ENCODE data around the gene ID2. TPM values are rescaled to one million over a fixed set of nuclear protein-coding genes. Genes with fewer than 3 reads are reported as not detected.

Gene ID2
- polyA plus RNA-seq, 1 donor from 2014 or later: 71.6 TPM

DNA sequence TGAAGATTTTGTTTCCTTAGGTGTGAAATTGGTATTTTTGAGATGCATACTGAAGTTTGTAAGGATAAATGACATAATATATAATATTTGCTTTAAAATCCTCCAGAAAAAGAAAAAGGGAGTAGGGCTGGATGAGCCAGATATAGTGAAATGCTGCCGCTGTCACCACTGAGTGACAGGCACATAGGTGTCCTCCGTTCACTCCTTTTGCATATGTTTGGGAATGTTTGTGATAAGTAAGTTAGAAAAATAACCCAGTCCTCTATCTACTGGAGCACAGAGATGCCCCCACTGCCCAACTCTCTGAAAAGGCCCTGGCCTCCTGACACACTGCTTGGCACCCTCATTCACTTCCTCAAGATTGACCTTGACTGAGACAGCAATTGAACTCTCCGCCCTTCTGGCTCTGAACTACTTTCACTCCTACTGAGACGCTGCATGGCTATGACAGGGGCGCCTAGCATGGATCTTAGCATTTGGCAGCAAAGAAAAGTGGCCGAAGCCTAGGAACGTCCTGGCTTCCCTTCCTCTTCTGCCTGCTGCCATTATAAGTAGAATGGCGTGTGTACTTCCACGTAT is 10.1 kb downstream of the ID2 start:
- Histone ChIP-seq H3K79me2 (replicated peaks; ENCODE audit: insufficient read depth, low read length) (no peaks in the 10 kb centered on the region), H3K9me2 (ENCODE audit: insufficient read depth, low read length) (no peaks in the 10 kb centered on the region), H3K4me2 (ENCODE audit: low read length) (no peak overlapping the region), H4K20me1 (ENCODE audit: insufficient read depth) (no peaks in the 10 kb centered on the region), H2AFZ (ENCODE audit: low read depth, low read length) (no peak overlapping the region), H3K27ac (ENCODE audit: low read length) (no peak overlapping the region), H3K27me3 (ENCODE audit: insufficient read depth, low read depth, low read length) (no peaks in the 10 kb centered on the region), H3K36me3 (ENCODE audit: insufficient read depth, low read length) (no peaks in the 10 kb centered on the region), H3K9me3 (ENCODE audit: low read length) (no peaks in the 10 kb centered on the region), H3K9ac (ENCODE audit: low read length) (no peak overlapping the region), H3F3A (ENCODE audit: insufficient read depth, low read length, poor library complexity, severe bottlenecking) (no peaks in the 10 kb centered on the region), H3K4me3 (ENCODE audit: low read length) (no peak overlapping the region)
- TF ChIP-seq EZH2 (IDR thresholded peaks at IDR 0.05; ENCODE audit: borderline replicate concordance, insufficient read depth, low read length, poor library complexity, severe bottlenecking): no peak
- TF ChIP-seq TAF1 (IDR thresholded peaks at IDR 0.05; ENCODE audit: low read depth): no peak
- TF ChIP-seq, protein P1, sequence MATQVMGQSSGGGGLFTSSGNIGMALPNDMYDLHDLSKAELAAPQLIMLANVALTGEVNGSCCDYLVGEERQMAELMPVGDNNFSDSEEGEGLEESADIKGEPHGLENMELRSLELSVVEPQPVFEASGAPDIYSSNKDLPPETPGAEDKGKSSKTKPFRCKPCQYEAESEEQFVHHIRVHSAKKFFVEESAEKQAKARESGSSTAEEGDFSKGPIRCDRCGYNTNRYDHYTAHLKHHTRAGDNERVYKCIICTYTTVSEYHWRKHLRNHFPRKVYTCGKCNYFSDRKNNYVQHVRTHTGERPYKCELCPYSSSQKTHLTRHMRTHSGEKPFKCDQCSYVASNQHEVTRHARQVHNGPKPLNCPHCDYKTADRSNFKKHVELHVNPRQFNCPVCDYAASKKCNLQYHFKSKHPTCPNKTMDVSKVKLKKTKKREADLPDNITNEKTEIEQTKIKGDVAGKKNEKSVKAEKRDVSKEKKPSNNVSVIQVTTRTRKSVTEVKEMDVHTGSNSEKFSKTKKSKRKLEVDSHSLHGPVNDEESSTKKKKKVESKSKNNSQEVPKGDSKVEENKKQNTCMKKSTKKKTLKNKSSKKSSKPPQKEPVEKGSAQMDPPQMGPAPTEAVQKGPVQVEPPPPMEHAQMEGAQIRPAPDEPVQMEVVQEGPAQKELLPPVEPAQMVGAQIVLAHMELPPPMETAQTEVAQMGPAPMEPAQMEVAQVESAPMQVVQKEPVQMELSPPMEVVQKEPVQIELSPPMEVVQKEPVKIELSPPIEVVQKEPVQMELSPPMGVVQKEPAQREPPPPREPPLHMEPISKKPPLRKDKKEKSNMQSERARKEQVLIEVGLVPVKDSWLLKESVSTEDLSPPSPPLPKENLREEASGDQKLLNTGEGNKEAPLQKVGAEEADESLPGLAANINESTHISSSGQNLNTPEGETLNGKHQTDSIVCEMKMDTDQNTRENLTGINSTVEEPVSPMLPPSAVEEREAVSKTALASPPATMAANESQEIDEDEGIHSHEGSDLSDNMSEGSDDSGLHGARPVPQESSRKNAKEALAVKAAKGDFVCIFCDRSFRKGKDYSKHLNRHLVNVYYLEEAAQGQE (IDR thresholded peaks at IDR 0.05; ENCODE audit: borderline replicate concordance): no peak
- TF ChIP-seq SMC3 (conservative IDR thresholded peaks at IDR 0.05; ENCODE audit: poor library complexity): no peak

DNA sequence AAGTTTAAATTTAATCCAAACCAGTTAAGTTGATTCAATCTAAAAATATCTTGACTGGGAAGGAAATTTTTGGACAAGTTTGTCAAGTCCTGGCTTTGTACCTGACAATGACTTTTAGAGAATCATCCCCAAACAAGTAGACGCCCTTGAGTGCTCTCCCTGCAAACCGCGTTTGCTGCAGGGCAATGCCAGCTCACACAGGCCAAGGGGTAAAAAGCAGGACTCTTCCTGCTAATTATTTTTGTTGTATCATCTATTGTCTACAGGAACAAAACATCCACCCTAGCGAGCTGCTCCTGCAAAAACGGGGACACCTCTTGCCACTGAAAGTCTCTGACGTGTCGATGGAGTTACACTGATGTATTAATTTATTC is 10.9 kb downstream of the ID2 start:
- no peak overlapping the region for H3K27ac ChIP-seq (ENCODE audit: low read length)
- no peak overlapping the region for H2AFZ ChIP-seq (ENCODE audit: low read depth, low read length)
- no peaks in the 10 kb centered on the region for H3K27me3 ChIP-seq (ENCODE audit: insufficient read depth, low read depth, low read length)
- no peak overlapping the region for H3K4me3 ChIP-seq (ENCODE audit: low read length)
- H3K9ac ChIP-seq (ENCODE audit: low read length): no peak overlapping the region
- TF ChIP-seq, protein P2, sequence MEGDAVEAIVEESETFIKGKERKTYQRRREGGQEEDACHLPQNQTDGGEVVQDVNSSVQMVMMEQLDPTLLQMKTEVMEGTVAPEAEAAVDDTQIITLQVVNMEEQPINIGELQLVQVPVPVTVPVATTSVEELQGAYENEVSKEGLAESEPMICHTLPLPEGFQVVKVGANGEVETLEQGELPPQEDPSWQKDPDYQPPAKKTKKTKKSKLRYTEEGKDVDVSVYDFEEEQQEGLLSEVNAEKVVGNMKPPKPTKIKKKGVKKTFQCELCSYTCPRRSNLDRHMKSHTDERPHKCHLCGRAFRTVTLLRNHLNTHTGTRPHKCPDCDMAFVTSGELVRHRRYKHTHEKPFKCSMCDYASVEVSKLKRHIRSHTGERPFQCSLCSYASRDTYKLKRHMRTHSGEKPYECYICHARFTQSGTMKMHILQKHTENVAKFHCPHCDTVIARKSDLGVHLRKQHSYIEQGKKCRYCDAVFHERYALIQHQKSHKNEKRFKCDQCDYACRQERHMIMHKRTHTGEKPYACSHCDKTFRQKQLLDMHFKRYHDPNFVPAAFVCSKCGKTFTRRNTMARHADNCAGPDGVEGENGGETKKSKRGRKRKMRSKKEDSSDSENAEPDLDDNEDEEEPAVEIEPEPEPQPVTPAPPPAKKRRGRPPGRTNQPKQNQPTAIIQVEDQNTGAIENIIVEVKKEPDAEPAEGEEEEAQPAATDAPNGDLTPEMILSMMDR (IDR thresholded peaks at IDR 0.05; ENCODE audit: poor library complexity, severe bottlenecking): no peak
- TF ChIP-seq TAF1 (IDR thresholded peaks at IDR 0.05; ENCODE audit: low read depth) (no peak), POLR2AphosphoS5 (IDR thresholded peaks at IDR 0.05) (no peak), EP300 (conservative IDR thresholded peaks at IDR 0.05; ENCODE audit: poor library complexity, severe bottlenecking) (no peak), MXI1 (conservative IDR thresholded peaks at IDR 0.05; ENCODE audit: poor library complexity, severe bottlenecking) (no peak), EZH2 (IDR thresholded peaks at IDR 0.05; ENCODE audit: borderline replicate concordance, insufficient read depth, low read length, poor library complexity, severe bottlenecking) (no peak), SMC3 (conservative IDR thresholded peaks at IDR 0.05; ENCODE audit: poor library complexity) (no peak)
- no peaks in the 10 kb centered on the region for H3K36me3 ChIP-seq (ENCODE audit: insufficient read depth, low read length)
- no peaks in the 10 kb centered on the region for H3F3A ChIP-seq (ENCODE audit: insufficient read depth, low read length, poor library complexity, severe bottlenecking)
- H4K20me1 ChIP-seq (ENCODE audit: insufficient read depth): no peaks in the 10 kb centered on the region
- H3K79me2 ChIP-seq (replicated peaks; ENCODE audit: insufficient read depth, low read length): no peaks in the 10 kb centered on the region
- no peaks in the 10 kb centered on the region for H3K9me3 ChIP-seq (ENCODE audit: low read length)
- H3K4me2 ChIP-seq (ENCODE audit: low read length): no peak overlapping the region
- no peaks in the 10 kb centered on the region for H3K9me2 ChIP-seq (ENCODE audit: insufficient read depth, low read length)

Measured in neural cell (in vitro differentiated cells).